ENCODE results near the gene KIF13A.
A peak's percentile ranks its signal among the peaks of the same experiment; 100 is the strongest.
"Not testable (repeated sequence)": the region's sequence is repeated elsewhere in the genome, so short reads cannot be mapped to it uniquely, and the experiment has no call there.

KIF13A gene

DNA sequence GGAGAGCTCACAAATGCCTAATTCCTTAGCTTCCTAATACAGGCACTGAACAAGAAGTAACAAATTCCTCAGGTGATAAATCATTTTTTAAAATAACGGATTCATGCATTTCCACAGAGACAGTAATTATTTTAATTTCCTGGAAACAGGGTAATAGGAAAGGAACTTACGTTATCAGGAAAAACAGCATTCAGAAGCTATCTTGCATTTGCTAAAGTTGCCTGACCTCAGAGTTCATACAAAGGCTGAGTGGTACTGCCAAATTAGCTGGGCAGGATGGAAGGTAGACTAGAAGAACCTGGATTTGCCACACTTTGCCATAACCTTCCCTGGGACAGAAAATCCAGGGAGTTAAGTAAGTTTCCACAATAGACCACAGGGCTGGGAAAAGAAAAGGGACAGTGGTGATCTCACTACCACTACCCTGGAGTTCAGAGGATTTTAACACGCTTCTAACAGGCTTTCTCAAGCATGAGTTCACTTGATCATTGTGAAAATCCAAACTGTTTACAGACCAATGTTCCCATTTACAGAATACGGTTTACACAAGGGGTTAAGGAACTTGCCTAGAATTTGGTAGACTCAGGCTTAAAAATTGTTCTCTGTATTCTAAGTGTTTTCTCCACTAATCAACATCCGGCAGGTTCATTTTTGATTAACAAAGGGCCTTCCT, 57.0 kb downstream of the KIF13A start:
- peak; percentile 76 for DNase-seq

DNA sequence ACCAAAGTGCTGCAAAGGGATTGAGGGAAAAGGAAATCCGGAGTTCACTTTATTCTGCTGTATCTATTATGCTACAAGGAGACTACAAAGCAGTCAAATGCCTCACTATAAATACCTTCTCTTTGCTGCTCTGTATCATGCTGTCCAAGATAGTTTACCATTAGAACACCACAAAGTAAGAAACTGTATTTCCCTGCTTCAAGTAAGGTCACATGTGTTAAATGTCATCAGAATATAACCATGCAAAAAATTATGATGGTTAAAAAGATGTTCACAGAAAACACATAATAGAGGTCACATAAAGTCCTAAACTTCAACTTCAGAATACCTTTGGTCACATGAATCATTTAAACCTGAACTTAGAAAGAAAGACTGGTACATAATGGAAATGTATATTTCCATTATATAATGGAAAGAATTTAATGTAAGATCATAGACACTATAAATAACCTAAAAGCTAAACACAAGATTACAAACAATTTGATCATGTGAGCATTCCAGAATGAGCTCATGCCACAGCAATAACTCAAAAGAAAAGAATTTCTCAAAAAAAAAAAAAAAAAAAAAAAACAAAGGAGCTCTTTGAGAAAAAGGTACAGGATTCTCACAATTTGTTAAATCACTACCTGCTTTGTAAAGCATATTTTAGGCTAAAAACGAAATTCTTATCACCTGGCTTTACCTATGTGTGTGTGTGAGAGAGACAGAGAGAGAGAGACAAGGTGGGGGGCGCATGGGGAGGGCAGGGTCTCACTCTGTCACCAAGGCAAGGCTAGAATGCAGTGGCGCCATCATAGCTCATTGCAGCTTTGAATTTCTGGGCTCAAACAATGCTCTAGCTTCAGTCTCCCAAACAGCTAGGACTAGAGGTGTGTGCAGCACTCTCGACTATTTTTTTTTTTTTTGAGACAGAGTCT, 58.7 kb downstream of the KIF13A start:
- DNase-seq: peak; percentile 35

DNA sequence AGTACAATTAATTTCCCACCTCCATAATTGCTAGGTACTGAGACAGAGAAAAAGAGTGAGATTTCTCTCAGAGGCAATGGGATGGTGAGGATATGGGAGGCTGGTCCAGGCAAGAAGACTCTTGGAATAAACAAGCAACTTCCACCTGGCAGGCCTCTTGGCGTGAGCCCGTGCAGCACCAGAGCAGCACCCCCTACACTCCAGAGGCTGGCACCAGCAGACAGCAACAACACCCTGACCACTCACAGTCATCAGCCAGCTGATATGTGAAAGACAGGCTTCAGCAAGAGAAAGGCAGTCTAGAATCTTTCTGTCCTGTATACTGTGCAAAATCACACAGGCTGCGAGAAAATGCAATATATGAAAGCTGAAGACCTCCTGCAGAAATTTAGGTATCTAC, 59.7 kb downstream of the KIF13A start:
- no peak for DNase-seq

GRCh38 chr6:17923401-17923863, 64.0 kb downstream of the KIF13A start:
- no peak for DNase-seq

- no peak for DNase-seq
These were observed 66.0 kb downstream of the KIF13A start for GRCh38 chr6:17921454-17921853.

GRCh38 chr6:17919496-17919895, 67.9 kb downstream of the KIF13A start:
- no peak for DNase-seq

DNA sequence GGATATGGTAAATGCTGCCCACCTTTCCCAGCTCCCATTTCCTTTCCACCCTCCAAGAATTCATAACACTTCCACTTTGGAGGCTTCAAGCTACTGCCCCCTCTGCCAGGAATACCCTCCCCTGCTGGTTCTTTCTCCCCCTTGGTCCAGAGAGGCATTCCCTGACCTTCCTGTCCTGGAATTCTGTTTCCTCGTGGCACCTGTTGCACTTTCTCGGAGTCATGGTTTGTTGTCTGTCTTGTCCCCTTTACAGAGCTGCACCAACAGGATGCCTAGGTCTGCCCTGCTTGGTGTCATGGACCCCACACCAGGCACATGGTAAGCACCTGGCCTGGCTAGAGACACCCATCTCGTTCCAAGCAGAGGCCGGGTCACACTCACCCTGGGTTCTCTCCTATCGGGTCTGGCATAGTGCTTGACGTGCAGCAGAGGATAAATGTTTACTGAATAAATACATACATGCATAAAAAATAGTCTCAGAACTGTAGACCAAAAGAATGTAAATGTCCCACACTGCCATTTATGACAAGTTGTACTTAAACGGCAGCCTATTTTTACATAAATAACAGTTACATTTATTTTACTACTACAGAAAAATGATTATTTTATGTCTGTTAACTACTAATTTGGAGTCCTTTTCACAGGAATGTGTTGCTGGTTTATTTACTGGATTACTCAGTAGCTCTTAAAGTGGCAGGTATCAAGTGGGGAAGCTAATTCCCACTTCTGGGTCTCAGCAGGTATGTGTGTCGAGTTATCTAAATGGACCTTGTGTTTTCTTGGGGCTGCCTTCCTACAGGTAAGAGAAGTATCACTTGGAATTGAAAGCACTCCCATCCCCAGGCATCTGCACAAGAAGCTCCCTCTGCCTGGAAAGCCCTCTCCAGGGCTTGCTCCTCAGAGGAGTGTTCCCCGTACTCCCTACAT, 69.3 kb downstream of the KIF13A start:
- no peak for DNase-seq

GRCh38 chr6:17914651-17915050, 72.8 kb downstream of the KIF13A start:
- no peak for DNase-seq

DNA sequence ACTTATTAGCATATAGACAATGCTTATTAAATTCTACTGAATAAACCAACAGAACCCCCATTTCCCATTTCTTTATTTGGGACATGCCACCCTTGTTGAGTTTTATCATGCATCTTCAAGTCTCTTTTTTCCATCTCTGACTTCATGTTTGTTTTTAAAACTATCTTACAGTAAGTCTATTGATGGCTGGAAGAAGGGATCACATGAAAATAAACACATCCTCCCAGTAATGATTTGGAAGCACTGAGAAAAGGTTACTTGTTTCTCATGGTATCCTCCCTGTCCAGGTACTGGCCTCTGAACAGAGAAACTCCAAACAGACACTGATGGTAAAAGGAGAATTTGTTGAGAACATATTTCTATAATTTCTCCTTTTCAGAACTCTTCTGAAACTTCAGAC, 74.9 kb downstream of the KIF13A start:
- no peak for DNase-seq

GRCh38 chr6:17911656-17912055, 75.8 kb downstream of the KIF13A start:
- not testable (repeated sequence) for DNase-seq

DNA sequence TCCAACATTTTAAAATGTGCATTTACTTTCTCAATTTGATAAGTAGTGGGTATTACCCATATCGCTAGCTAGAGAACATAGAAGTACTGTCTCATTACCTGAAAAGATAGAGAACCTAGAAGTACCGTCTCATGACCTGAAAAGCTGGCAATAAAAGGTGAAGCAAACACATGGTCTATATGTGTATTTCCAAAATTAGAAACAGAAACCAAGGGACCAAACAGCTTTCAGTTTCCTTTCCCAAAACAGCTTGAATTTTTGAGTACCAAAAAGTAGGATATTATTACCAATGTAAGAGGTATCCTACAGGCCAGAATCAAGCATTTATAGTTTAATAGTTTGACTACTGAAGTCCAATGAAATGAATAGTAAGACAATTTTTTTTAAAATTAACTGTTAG, 77.2 kb downstream of the KIF13A start:
- peak; percentile 89 for DNase-seq

GRCh38 chr6:17908831-17909230, 78.6 kb downstream of the KIF13A start:
- DNase-seq: peak; percentile 47

DNA sequence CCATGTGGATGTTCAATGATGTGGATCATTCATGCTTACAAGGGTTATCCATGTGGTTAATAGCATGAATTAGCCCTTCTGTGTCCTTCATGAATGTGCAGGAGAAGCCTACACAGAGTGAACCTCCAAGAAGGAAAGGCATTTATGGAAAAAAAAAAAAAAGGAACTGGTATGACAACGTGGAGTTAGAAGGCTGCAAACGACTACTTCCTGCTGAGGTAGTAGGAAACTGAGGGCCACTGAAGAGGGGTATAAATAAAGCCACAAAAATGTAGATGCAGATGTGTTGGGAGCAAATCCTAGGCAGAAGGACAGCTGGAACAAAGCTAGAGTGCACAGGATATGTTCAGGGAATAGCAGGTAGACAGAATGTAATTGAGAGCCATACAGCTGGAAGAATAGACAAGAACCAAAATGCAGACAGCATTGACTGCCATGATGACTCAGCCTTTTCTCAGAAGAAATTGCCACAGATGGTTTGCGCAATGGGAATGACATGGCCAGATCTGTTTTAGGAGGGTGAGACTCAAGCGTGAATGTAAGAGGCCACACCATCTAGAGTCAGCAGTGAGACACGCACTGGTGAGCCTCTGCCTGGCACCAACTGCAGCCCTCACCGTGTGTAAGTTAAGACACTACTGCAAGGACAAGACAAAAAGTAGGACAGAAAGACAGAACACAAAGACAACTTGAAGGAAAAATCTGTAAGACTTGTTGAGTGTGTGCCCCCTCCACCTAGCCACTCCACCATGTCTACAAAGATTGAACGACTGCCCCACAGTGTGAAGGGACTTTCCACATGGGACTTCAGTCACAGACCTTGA, 79.8 kb downstream of the KIF13A start:
- peak; percentile 99 for DNase-seq

DNA sequence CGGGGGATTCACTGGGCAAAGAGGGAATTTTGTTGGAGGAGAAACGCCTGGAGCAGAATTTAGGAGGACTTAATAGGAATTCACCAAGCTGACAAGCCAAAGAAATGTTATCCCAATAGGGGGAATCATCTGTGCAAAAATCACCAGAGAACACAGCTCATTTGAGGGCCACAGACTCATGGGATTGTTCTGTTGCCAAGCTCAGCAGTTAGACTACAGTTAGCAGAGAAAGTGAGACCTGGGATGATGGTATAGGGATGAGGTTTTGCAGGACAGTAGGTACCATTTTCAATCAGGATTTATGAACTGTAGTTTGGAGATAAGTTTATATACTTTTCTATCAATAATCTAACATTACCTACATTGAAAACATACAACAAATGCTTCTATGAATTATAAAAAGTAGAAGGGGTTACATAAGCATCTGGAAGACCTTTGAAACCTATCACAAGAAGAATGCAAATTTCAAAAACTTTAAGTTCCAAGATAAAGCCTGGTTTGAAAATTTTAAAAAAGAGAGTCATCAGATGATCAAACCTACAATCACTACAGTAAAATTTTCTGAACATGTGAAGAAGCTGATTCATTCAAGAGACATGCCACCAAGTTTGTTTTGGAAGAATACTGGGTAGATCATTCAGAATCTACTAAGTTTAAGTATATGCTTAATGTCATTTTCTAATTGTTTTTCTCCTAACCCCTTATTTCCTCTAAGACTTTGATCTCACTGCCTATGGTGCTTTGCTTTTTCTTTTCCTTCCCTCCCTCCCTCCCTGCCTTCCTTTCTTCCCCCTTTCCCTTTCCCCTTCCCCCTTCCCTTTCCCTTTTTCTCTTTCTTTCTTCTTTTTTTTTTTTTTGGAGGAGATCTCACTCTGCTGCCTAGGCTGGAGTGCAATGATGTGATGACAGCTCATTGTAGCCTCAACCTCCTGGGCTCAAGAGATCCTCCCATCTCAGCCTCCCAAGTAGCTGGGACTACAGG, 81.5 kb downstream of the KIF13A start:
- DNase-seq: no peak

GRCh38 chr6:17904491-17905120, 82.8 kb downstream of the KIF13A start:
- DNase-seq: no peak

- no peak for DNase-seq
These were observed 84.5 kb downstream of the KIF13A start for GRCh38 chr6:17902974-17903373.

DNA sequence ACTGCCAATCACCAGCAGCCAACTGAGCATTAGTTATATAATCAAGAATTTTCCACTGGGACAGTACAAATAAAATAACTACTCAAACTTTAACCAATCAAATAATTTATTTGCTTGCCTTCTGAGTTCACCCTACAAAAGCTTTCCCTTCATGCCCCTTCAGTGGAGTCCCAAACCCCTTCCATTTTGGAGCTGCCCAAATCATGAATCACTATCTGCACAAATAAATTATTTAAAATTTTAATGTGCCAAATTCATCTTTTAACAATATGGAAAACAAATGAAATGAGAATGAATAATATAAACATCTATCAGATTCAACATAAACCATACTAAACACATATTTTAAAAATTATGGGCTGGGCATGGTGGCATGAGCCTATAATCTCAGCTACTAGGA, 85.9 kb downstream of the KIF13A start:
- DNase-seq: no peak

DNA sequence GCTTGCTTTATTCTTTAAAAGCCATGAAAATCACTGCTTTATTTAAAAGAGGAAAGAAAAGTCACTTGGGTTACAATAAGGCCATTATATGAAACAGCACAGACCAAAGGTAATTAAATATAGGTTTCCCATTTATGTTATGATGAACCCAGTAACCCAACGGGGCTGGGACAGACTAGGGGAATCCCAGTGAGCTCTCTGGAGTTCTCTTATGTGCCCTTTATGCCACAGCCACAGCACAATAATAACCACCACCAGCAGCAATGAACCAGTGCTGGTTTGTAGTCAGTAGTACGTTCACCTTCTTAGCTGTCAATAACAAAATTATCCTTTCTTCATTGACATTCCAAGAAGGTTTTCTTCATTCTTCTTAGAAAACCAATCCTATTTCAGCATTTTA, 87.4 kb downstream of the KIF13A start:
- DNase-seq: no peak

DNA sequence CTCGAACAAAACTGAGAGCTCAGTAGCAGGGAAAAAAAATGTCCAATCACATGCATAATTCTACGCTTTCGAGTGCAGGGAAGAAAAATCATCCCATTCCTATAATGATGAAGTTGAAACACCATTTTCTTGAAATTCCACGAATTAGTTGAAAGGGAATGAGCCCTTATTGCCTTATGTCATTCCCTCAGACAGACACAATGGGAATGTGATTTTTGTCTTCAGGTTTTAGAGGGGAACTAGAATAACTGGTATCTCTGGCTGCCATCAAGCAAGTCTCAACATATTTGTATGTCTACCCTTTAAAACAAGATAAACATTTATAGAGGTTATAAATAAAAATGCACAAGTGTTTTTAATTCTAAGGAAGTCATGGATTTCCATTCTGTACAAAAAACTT, 87.9 kb downstream of the KIF13A start:
- no peak for DNase-seq

GRCh38 chr6:17897681-17898080, 89.8 kb downstream of the KIF13A start:
- peak; percentile 59 for DNase-seq

Data from OCI-M1 (cell line).